GM23338 (cell line): ENCODE measurements around the gene ADAMTS10. TPM values are rescaled to one million over a fixed set of nuclear protein-coding genes. Genes with fewer than 3 reads are reported as not detected.

Experiments used
- ATAC-seq: fragments of 200-7000 bp; cut with Tn5 transposase; 3 replicates; pipeline ENCODE4 v1.9.1; 2020
- DNase-seq: peaks from one replicate; pipeline ENCODE4 v3.0.0-alpha.2; 2015; ENCODE audit warnings: low spot score
- H2AFZ ChIP-seq: fragments of 200-600 bp; sonication (generic); 2 replicates; pipeline ENCODE4 v1.8.0; 2016; ENCODE audit warnings: antibody characterized with exemption, mild to moderate bottlenecking, moderate library complexity
- H3F3A ChIP-seq: fragments of 200-600 bp; sonication (generic); replicated peaks from 2 replicates; pipeline ENCODE4 v1.8.0; 2017; ENCODE audit warnings: antibody characterized with exemption, mixed run types, low read depth
- H3K27ac ChIP-seq: fragments of 200-600 bp; sonication (generic); 2 replicates; pipeline ENCODE4 v1.6.1; 2016; ENCODE audit warnings: low read depth
- H3K27me3 ChIP-seq: fragments of 200-600 bp; sonication (generic); 2 replicates; pipeline ENCODE4 v1.8.0; 2016; ENCODE audit warnings: mild to moderate bottlenecking, mixed run types, moderate library complexity; ENCODE audit not compliant: insufficient read depth
- H3K36me3 ChIP-seq: fragments of 200-600 bp; sonication (generic); 2 replicates; pipeline ENCODE4 v1.8.0; 2016; ENCODE audit warnings: mild to moderate bottlenecking; ENCODE audit not compliant: insufficient read depth
- H3K4me1 ChIP-seq: fragments of 200-600 bp; sonication (generic); 2 replicates; pipeline ENCODE4 v1.8.0; 2016; ENCODE audit warnings: mild to moderate bottlenecking, moderate library complexity; ENCODE audit not compliant: insufficient read depth
- H3K4me2 ChIP-seq: fragments of 200-600 bp; sonication (generic); 2 replicates; pipeline ENCODE4 v1.7.1; 2017; ENCODE audit warnings: mixed run types
- H3K4me3 ChIP-seq: fragments of 200-600 bp; sonication (generic); 2 replicates; pipeline ENCODE4 v1.6.1; 2016; ENCODE audit warnings: mixed run types
- H3K79me2 ChIP-seq: fragments of 200-600 bp; sonication (generic); replicated peaks from 2 replicates; pipeline ENCODE4 v1.8.0; 2017; ENCODE audit warnings: mild to moderate bottlenecking; ENCODE audit not compliant: insufficient read depth
- H3K9me2 ChIP-seq: fragments of 200-600 bp; sonication (generic); 2 replicates; pipeline ENCODE4 v1.8.0; 2017; ENCODE audit not compliant: insufficient read depth
- H4K20me1 ChIP-seq: fragments of 200-600 bp; sonication (generic); replicated peaks from 2 replicates; pipeline ENCODE4 v1.8.0; 2017; ENCODE audit warnings: mild to moderate bottlenecking; ENCODE audit not compliant: insufficient read depth
- H3K27ac Mint-ChIP-seq: 2 replicates; pipeline ENCODE4 v1.8.0; 2020; ENCODE audit warnings: inconsistent platforms, mild to moderate bottlenecking, moderate library complexity, mixed read lengths
- H3K27me3 Mint-ChIP-seq: 3 replicates; pipeline ENCODE4 v1.8.0; 2022; ENCODE audit warnings: low read depth, mild to moderate bottlenecking, moderate library complexity, mixed read lengths, inconsistent platforms; ENCODE audit not compliant: insufficient read depth, poor library complexity
- H3K36me3 Mint-ChIP-seq: 3 replicates; pipeline ENCODE4 v1.8.0; 2021; ENCODE audit warnings: low read depth, mild to moderate bottlenecking, inconsistent platforms, moderate library complexity, mixed read lengths
- H3K4me1 Mint-ChIP-seq: 3 replicates; pipeline ENCODE4 v1.8.0; 2020; ENCODE audit warnings: mild to moderate bottlenecking, inconsistent platforms, mixed read lengths
- H3K4me3 Mint-ChIP-seq: 3 replicates; pipeline ENCODE4 v1.8.0; 2021; ENCODE audit warnings: moderate library complexity, mild to moderate bottlenecking, inconsistent platforms, mixed read lengths
- H3K9me3 Mint-ChIP-seq: 3 replicates; pipeline ENCODE4 v1.8.0; 2020; ENCODE audit warnings: moderate library complexity, mild to moderate bottlenecking, inconsistent platforms, mixed read lengths
- JUNB ChIP-seq: IDR thresholded peaks from one replicate; pipeline ENCODE4 v1.6.1; 2016; ENCODE audit warnings: antibody characterized with exemption; ENCODE audit not compliant: unreplicated experiment
- NANOG ChIP-seq: IDR thresholded peaks from 2 replicates; pipeline ENCODE4 v1.6.1; 2016; ENCODE audit warnings: antibody characterized with exemption, borderline replicate concordance
- POLR2AphosphoS5 ChIP-seq: IDR thresholded peaks from 2 replicates; pipeline ENCODE4 v1.6.1; 2016; ENCODE audit warnings: antibody characterized with exemption, low read depth
- ZNF114 ChIP-seq: fragments of 250-450 bp; sonication (Bioruptor Pico); IDR thresholded peaks from 2 replicates; pipeline ENCODE4 v1.5.0; 2020; ENCODE audit warnings: mild to moderate bottlenecking, moderate library complexity
- ZNF331 ChIP-seq: fragments of 250-450 bp; sonication (Bioruptor Pico); IDR thresholded peaks from 2 replicates; pipeline ENCODE4 v1.5.0; 2020; ENCODE audit warnings: low read depth, mild to moderate bottlenecking, moderate library complexity
- polyA plus RNA-seq: library from polyadenylated mRNA; unstranded; fragments of >200 nt; fragmentation: Nextera tagmentation; extraction: Ambion mirVana; gene quantifications from 2 replicates; pipeline ENCODE4 v1.2.1, GENCODE V29; 2016
- total RNA-seq: library from RNA; depleted of rRNA; stranded (reverse); fragments of >200 nt; shearing (Covaris generic); gene quantifications from 2 replicates; pipeline ENCODE4 v1.2.3, GENCODE V29; 2014
- TF ChIP-seq, protein P1 (sequence below): fragments of 250-450 bp; sonication (Bioruptor Pico); IDR thresholded peaks from 2 replicates; pipeline ENCODE4 v1.5.0; 2020; ENCODE audit warnings: mild to moderate bottlenecking, moderate library complexity
- TF ChIP-seq, protein P2 (sequence below), 2 experiments: fragments of 200-600 bp in 1 of 2; sonication (generic) in 1 of 2; conservative IDR thresholded peaks; 2 replicates each; pipeline versions ENCODE4 v1.5.1 to v1.6.1; 2016 to 2017; ENCODE audit warnings: antibody characterized with exemption in 2 of 2, low read depth in 2 of 2, mild to moderate bottlenecking in 2 of 2, moderate library complexity in 1 of 2

Gene ADAMTS10
- total and polyA plus RNA-seq, 2 experiments from 2014 or later, result 5.0 to 25.9 TPM

DNA sequence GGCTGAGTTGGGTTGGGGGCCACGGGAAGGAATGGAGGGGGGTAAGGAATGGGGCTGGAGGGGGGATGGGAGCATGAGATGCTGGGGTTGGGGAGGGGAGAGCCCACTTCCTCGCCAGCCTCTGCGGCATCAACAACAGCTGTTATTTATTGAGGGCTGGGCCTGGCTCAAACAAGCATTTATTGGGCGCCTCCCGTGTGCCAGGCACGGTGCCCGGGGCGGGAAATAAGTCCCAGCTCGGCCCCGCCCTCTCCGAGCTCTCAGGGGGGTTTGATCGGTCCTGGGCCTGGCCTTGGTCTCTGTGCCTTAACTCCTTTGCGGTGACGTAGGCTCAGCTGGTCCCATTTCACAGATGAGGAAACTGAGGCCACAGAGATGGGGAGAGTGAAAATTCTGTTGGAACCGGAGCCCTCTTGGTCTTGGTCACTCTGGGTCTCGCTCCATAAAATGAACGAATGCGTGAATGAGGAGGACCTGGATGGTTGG, 919 bp upstream of the ADAMTS10 start (continued):
- TF ChIP-seq, protein P1, sequence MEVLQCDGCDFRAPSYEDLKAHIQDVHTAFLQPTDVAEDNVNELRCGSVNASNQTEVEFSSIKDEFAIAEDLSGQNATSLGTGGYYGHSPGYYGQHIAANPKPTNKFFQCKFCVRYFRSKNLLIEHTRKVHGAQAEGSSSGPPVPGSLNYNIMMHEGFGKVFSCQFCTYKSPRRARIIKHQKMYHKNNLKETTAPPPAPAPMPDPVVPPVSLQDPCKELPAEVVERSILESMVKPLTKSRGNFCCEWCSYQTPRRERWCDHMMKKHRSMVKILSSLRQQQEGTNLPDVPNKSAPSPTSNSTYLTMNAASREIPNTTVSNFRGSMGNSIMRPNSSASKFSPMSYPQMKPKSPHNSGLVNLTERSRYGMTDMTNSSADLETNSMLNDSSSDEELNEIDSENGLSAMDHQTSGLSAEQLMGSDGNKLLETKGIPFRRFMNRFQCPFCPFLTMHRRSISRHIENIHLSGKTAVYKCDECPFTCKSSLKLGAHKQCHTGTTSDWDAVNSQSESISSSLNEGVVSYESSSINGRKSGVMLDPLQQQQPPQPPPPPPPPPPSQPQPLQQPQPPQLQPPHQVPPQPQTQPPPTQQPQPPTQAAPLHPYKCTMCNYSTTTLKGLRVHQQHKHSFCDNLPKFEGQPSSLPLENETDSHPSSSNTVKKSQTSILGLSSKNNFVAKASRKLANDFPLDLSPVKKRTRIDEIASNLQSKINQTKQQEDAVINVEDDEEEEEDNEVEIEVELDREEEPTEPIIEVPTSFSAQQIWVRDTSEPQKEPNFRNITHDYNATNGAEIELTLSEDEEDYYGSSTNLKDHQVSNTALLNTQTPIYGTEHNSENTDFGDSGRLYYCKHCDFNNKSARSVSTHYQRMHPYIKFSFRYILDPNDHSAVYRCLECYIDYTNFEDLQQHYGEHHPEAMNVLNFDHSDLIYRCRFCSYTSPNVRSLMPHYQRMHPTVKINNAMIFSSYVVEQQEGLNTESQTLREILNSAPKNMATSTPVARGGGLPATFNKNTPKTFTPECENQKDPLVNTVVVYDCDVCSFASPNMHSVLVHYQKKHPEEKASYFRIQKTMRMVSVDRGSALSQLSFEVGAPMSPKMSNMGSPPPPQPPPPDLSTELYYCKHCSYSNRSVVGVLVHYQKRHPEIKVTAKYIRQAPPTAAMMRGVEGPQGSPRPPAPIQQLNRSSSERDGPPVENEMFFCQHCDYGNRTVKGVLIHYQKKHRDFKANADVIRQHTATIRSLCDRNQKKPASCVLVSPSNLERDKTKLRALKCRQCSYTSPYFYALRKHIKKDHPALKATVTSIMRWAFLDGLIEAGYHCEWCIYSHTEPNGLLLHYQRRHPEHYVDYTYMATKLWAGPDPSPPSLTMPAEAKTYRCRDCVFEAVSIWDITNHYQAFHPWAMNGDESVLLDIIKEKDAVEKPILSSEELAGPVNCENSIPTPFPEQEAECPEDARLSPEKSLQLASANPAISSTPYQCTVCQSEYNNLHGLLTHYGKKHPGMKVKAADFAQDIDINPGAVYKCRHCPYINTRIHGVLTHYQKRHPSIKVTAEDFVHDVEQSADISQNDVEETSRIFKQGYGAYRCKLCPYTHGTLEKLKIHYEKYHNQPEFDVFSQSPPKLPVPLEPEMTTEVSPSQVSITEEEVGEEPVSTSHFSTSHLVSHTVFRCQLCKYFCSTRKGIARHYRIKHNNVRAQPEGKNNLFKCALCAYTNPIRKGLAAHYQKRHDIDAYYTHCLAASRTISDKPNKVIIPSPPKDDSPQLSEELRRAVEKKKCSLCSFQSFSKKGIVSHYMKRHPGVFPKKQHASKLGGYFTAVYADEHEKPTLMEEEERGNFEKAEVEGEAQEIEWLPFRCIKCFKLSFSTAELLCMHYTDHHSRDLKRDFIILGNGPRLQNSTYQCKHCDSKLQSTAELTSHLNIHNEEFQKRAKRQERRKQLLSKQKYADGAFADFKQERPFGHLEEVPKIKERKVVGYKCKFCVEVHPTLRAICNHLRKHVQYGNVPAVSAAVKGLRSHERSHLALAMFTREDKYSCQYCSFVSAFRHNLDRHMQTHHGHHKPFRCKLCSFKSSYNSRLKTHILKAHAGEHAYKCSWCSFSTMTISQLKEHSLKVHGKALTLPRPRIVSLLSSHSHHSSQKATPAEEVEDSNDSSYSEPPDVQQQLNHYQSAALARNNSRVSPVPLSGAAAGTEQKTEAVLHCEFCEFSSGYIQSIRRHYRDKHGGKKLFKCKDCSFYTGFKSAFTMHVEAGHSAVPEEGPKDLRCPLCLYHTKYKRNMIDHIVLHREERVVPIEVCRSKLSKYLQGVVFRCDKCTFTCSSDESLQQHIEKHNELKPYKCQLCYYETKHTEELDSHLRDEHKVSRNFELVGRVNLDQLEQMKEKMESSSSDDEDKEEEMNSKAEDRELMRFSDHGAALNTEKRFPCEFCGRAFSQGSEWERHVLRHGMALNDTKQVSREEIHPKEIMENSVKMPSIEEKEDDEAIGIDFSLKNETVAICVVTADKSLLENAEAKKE (CRISPR knock-in tag), result no peak

DNA sequence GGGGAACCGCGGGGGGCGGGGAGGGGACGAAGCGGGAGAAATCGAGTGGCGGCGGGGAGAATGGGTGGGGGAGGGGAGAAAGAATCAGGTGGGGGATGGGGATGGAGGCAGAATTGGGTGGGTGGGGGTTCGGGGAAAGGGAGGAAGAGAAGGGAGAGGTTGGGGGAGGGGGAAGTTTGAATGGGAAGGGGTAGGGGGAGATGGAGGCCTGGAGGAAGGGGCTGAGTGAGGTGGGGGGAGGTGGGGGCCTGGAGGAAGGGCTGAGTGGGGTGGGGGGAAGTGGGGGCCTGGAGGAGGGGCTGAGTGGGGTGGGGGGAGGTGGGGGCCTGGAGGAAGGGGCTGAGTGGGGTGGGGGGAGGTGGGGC, 403 bp upstream of the ADAMTS10 start:
- Mint-ChIP-seq H3K4me1 (peaks cover 31% of the 10 kb centered on the region), H3K9me3 (peaks cover 11% of the 10 kb centered on the region; the same call in 2 of the 3 replicates), H3K27me3 (peaks cover 37% of the 10 kb centered on the region), H3K36me3 (peaks cover 25% of the 10 kb centered on the region), H3K4me3 (peak overlapping the region; percentile 41; the same call in 1 of the 3 replicates), H3K27ac (no peak overlapping the region)
- H3K4me2 ChIP-seq, result peak overlapping the region; percentile 99; the same call in 1 of the 2 replicates
- no peaks in the 10 kb centered on the region for H3K9me2 ChIP-seq
- no peak overlapping the region for H2AFZ ChIP-seq
- H3F3A ChIP-seq, result peaks cover 10% of the 10 kb centered on the region
- no peak for ATAC-seq
- DNase-seq, result peak; percentile 83
- H3K27ac ChIP-seq, result no peak overlapping the region
- H3K36me3 ChIP-seq, result peaks cover 5% of the 10 kb centered on the region; the same call in 1 of the 2 replicates
- no peaks in the 10 kb centered on the region; the same call in 1 of the 2 replicates for H4K20me1 ChIP-seq
- H3K79me2 ChIP-seq, result peaks cover 38% of the 10 kb centered on the region
- H3K27me3 ChIP-seq, result no peaks in the 10 kb centered on the region
- H3K4me3 ChIP-seq, result peak overlapping the region; percentile 87; the same call in 1 of the 2 replicates
- H3K4me1 ChIP-seq, result peaks cover 22% of the 10 kb centered on the region
- TF ChIP-seq, protein P2, sequence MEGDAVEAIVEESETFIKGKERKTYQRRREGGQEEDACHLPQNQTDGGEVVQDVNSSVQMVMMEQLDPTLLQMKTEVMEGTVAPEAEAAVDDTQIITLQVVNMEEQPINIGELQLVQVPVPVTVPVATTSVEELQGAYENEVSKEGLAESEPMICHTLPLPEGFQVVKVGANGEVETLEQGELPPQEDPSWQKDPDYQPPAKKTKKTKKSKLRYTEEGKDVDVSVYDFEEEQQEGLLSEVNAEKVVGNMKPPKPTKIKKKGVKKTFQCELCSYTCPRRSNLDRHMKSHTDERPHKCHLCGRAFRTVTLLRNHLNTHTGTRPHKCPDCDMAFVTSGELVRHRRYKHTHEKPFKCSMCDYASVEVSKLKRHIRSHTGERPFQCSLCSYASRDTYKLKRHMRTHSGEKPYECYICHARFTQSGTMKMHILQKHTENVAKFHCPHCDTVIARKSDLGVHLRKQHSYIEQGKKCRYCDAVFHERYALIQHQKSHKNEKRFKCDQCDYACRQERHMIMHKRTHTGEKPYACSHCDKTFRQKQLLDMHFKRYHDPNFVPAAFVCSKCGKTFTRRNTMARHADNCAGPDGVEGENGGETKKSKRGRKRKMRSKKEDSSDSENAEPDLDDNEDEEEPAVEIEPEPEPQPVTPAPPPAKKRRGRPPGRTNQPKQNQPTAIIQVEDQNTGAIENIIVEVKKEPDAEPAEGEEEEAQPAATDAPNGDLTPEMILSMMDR (conservative IDR thresholded peaks at IDR 0.05; ENCODE audit: low read depth in 2 of 2), result no peak
- TF ChIP-seq ZNF114 (CRISPR knock-in tag), result no peak
- TF ChIP-seq POLR2AphosphoS5, result no peak
- TF ChIP-seq NANOG, result no peak
- no peak for TF ChIP-seq JUNB
- TF ChIP-seq, protein P1 (CRISPR knock-in tag), result no peak
- TF ChIP-seq ZNF331 (CRISPR knock-in tag), result no peak
